Natural killer cell (primary cell): ENCODE measurements around the gene AP3S2. TPM values are rescaled to one million over a fixed set of nuclear protein-coding genes. Genes with fewer than 3 reads are reported as not detected.

Source experiments
- ATAC-seq, 3 donors: fragments of 150-1000 bp in 2 of 3; fragments of 200-7000 bp in 1 of 3; cut with Tn5 transposase; 1 replicate in 1 of 3; 2 replicates in 2 of 3; pipeline ENCODE4 v1.10.0; 2021; ENCODE audit warnings: mild to moderate bottlenecking in 2 of 3, moderate library complexity in 2 of 3
- DNase-seq, 2 donors: peaks; one replicate each; pipeline versions ENCODE4 v3.0.0 to v3.0.0-alpha.2; 2013 to 2021; ENCODE audit warnings: mixed read lengths in 1 of 2
- H3K27ac ChIP-seq: one replicate; pipeline ENCODE4 v1.5.1; 2013; ENCODE audit warnings: mild to moderate bottlenecking, low read length
- H3K27me3 ChIP-seq: one replicate; pipeline ENCODE4 v1.6.1; 2013; ENCODE audit warnings: low read length; ENCODE audit not compliant: control insufficient read depth, insufficient read depth
- H3K36me3 ChIP-seq: one replicate; pipeline ENCODE4 v1.6.1; 2013; ENCODE audit warnings: low read length; ENCODE audit not compliant: control insufficient read depth, insufficient read depth
- H3K4me1 ChIP-seq: one replicate; pipeline ENCODE4 v1.6.1; 2013; ENCODE audit warnings: low read length; ENCODE audit not compliant: control insufficient read depth, insufficient read depth
- H3K4me3 ChIP-seq: one replicate; pipeline ENCODE4 v1.5.1; 2013; ENCODE audit warnings: low read length
- H3K9me3 ChIP-seq: one replicate; pipeline ENCODE4 v1.6.1; 2013; ENCODE audit warnings: low read length; ENCODE audit not compliant: control insufficient read depth, insufficient read depth
- H3K27ac Mint-ChIP-seq, 2 donors: one replicate each; pipeline ENCODE4 v1.8.0; 2022; ENCODE audit warnings: mild to moderate bottlenecking in 2 of 2, mixed read lengths in 2 of 2, moderate library complexity in 1 of 2
- H3K27me3 Mint-ChIP-seq, 2 donors: one replicate each; pipeline ENCODE4 v1.8.0; 2022; ENCODE audit warnings: low read depth in 2 of 2, mixed read lengths in 2 of 2
- H3K36me3 Mint-ChIP-seq: one replicate; pipeline ENCODE4 v1.8.0; 2022; ENCODE audit warnings: mixed read lengths
- H3K4me1 Mint-ChIP-seq, 2 donors: one replicate each; pipeline ENCODE4 v1.8.0; 2022; ENCODE audit warnings: mixed read lengths in 2 of 2
- H3K4me3 Mint-ChIP-seq: one replicate; pipeline ENCODE4 v1.8.0; 2022; ENCODE audit warnings: mild to moderate bottlenecking, moderate library complexity, mixed read lengths
- H3K9me3 Mint-ChIP-seq, 2 donors: one replicate each; pipeline ENCODE4 v1.8.0; 2022; ENCODE audit warnings: mixed read lengths in 2 of 2
- WGBS: methylation state at CpG from one replicate; pipeline ENCODE4 v1.1.7; 2013; ENCODE audit warnings: missing lambda C conversion rate; ENCODE audit not compliant: insufficient coverage; 5-methylcytosine and 5-hydroxymethylcytosine counted together
- intact Hi-C: fragments of 100-400 bp; cut with micrococcal nuclease; formaldehyde crosslinking; loops from one replicate; pipeline ENCODE4 v1.14.2; 2022
- total RNA-seq, 4 donors: library from RNA; stranded (reverse); fragments of 120-200 nt in 1 of 4; gene quantifications; one replicate each; pipeline versions ENCODE4 v1.2.3 to v1.2.4, GENCODE V29; 2013 to 2022
- TF ChIP-seq, protein P1 (sequence below): fragments of 200-600 bp; IDR thresholded peaks from one replicate; pipeline ENCODE4 v1.8.0; 2022; ENCODE audit warnings: antibody characterized with exemption

The AP3S2 gene
- total RNA-seq, 3 donors from 2014 or later (not counting 1 experiment from before 2014, with no cell fraction given), result 28.4 to 38.2 (median 36.8) TPM

DNA sequence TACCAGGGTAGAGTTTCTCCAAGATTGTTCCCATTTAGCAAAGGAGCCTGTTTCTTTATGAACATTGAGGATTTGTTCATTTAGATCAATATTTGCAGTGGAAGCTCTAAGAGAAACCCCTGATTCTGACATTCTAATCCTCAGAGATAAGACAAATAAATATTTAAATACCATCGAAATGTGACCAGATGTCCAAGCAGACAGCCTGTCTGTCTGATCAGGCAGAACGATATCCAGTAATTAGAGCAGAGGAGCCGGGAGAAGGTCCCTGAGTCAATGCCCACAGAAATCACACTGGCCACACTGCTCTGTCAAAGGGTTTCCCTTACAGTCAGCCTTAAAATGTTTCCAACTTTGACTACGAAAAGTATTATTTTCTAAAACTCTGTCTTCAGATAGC is 34.6 kb upstream of the AP3S2 start:
- Mint-ChIP-seq H3K27ac (no peak overlapping the region), H3K4me3 (no peak overlapping the region), H3K27me3 (no peaks in the 10 kb centered on the region), H3K4me1 (no peaks in the 10 kb centered on the region), H3K36me3 (no peaks in the 10 kb centered on the region), H3K9me3 (no peaks in the 10 kb centered on the region)
- no peaks in the 10 kb centered on the region for H3K4me1 ChIP-seq
- no peak for DNase-seq
- H3K9me3 ChIP-seq, result no peaks in the 10 kb centered on the region
- TF ChIP-seq, protein P1, sequence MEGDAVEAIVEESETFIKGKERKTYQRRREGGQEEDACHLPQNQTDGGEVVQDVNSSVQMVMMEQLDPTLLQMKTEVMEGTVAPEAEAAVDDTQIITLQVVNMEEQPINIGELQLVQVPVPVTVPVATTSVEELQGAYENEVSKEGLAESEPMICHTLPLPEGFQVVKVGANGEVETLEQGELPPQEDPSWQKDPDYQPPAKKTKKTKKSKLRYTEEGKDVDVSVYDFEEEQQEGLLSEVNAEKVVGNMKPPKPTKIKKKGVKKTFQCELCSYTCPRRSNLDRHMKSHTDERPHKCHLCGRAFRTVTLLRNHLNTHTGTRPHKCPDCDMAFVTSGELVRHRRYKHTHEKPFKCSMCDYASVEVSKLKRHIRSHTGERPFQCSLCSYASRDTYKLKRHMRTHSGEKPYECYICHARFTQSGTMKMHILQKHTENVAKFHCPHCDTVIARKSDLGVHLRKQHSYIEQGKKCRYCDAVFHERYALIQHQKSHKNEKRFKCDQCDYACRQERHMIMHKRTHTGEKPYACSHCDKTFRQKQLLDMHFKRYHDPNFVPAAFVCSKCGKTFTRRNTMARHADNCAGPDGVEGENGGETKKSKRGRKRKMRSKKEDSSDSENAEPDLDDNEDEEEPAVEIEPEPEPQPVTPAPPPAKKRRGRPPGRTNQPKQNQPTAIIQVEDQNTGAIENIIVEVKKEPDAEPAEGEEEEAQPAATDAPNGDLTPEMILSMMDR, result no peak
- no peaks in the 10 kb centered on the region for H3K27me3 ChIP-seq
- H3K27ac ChIP-seq, result no peak overlapping the region
- no peak overlapping the region for H3K4me3 ChIP-seq
- no peaks in the 10 kb centered on the region for H3K36me3 ChIP-seq
- ATAC-seq, result no peak
- WGBS, result 89% methylated on average over 4 of the region's 4 CpGs
- intact Hi-C loops, result no loop called here

DNA sequence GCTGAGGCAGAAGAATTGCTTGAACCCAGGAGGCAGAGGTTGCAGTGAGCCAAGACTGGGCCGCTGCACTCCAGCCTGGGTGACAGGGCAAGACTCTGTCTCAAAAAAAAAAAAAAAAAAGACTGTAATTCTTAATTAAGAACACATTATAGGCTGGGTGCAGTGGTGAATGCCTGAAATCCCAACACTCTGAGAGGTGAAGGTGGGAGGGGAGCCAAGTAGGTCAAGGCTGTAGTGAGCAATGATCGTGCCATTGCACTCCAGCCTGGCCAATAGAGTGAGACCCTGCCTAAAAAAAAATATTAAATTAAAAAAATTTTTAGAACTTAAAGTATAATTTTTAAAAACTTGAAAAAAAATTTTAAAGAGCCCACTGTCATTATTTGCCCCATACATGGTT is 32.4 kb upstream of the AP3S2 start:
- H3K4me1 Mint-ChIP-seq, result no peaks in the 10 kb centered on the region
- Histone ChIP-seq H3K9me3 (no peaks in the 10 kb centered on the region), H3K4me3 (no peak overlapping the region), H3K27ac (no peak overlapping the region), H3K27me3 (no peaks in the 10 kb centered on the region), H3K4me1 (no peaks in the 10 kb centered on the region), H3K36me3 (no peaks in the 10 kb centered on the region)
- no peak overlapping the region for H3K4me3 Mint-ChIP-seq
- no peak overlapping the region for H3K27ac Mint-ChIP-seq
- no peaks in the 10 kb centered on the region for H3K36me3 Mint-ChIP-seq
- TF ChIP-seq, protein P1, result no peak
- no peaks in the 10 kb centered on the region for H3K9me3 Mint-ChIP-seq
- no peaks in the 10 kb centered on the region for H3K27me3 Mint-ChIP-seq
- ATAC-seq (no peak), DNase-seq (no peak)
- intact Hi-C loops, result no loop called here
- no CpG with 5 or more reads among the region's 2 CpGs for WGBS

- Histone ChIP-seq H3K27ac (no peak overlapping the region), H3K9me3 (no peaks in the 10 kb centered on the region), H3K36me3 (no peaks in the 10 kb centered on the region), H3K4me1 (peaks cover 7% of the 10 kb centered on the region), H3K4me3 (no peak overlapping the region), H3K27me3 (peaks cover 7% of the 10 kb centered on the region)
- Mint-ChIP-seq H3K27me3 (peaks cover 8 to 11% of the 10 kb centered on the region in 2 donors), H3K4me1 (no peaks in the 10 kb centered on the region), H3K9me3 (no peaks in the 10 kb centered on the region), H3K27ac (no peak overlapping the region), H3K36me3 (no peaks in the 10 kb centered on the region), H3K4me3 (no peak overlapping the region)
- WGBS, result 74% methylated on average over 4 of the region's 4 CpGs
- DNase-seq (no peak), ATAC-seq (no peak)
- intact Hi-C loops, result no loop called here
- TF ChIP-seq, protein P1, result no peak
Observed at GRCh38 chr15:89917442-89918101, 23.8 kb upstream of the AP3S2 start.

- Histone ChIP-seq H3K4me1 (peaks cover 7% of the 10 kb centered on the region), H3K9me3 (no peaks in the 10 kb centered on the region), H3K27ac (no peak overlapping the region), H3K4me3 (no peak overlapping the region), H3K36me3 (no peaks in the 10 kb centered on the region), H3K27me3 (peaks cover 13% of the 10 kb centered on the region)
- Mint-ChIP-seq H3K4me1 (peaks cover 0 to 7% of the 10 kb centered on the region in 2 donors), H3K27ac (no peak overlapping the region), H3K9me3 (no peaks in the 10 kb centered on the region), H3K4me3 (no peak overlapping the region), H3K36me3 (no peaks in the 10 kb centered on the region), H3K27me3 (peaks cover 8 to 11% of the 10 kb centered on the region in 2 donors)
- DNase-seq (no peak), ATAC-seq (no peak)
- intact Hi-C loops, result no loop called here
- TF ChIP-seq, protein P1, result no peak
- WGBS, result 100% methylated on average over 2 of the region's 3 CpGs
Observed at GRCh38 chr15:89916660-89917059, 22.9 kb upstream of the AP3S2 start.
